MG63 (cell line): ENCODE measurements around the gene PPP1R9A. TPM values are rescaled to one million over a fixed set of nuclear protein-coding genes. Genes with fewer than 3 reads are reported as not detected.

Experiments
- DNase-seq: peaks from one replicate; pipeline ENCODE4 v3.0.0-alpha.2; 2020
- H3K27me3 ChIP-seq: fragments of 250-450 bp; sonication (Bioruptor Pico); 2 replicates; pipeline ENCODE4 v1.5.1; 2020; ENCODE audit warnings: mild to moderate bottlenecking, moderate library complexity
- H3K36me3 ChIP-seq: fragments of 250-450 bp; sonication (Bioruptor Pico); 2 replicates; pipeline ENCODE4 v1.5.1; 2020; ENCODE audit warnings: mild to moderate bottlenecking, moderate library complexity
- H3K4me3 ChIP-seq: fragments of 250-450 bp; sonication (Bioruptor Pico); 2 replicates; pipeline ENCODE4 v1.5.1; 2020; ENCODE audit warnings: mild to moderate bottlenecking, moderate library complexity
- H3K9me3 ChIP-seq: fragments of 250-450 bp; sonication (Bioruptor Pico); 2 replicates; pipeline ENCODE4 v1.5.1; 2020; ENCODE audit warnings: mild to moderate bottlenecking, moderate library complexity
- total RNA-seq: library from RNA; depleted of rRNA; stranded (reverse); fragments of >200 nt; shearing (Covaris generic); gene quantifications from 2 replicates; pipeline ENCODE4 v1.2.3, GENCODE V29; 2014; ENCODE audit warnings: low replicate concordance

PPP1R9A gene
- total RNA-seq, 1 experiment from 2014 or later = 1.7 TPM

- Histone ChIP-seq H3K4me3 (no peak overlapping the region), H3K36me3 (no peaks in the 10 kb centered on the region), H3K27me3 (no peaks in the 10 kb centered on the region), H3K9me3 (no peaks in the 10 kb centered on the region)
- DNase-seq = no peak
Observed at GRCh38 chr7:95169678-95170077, 262.3 kb downstream of the PPP1R9A start.

GRCh38 chr7:95172420-95172819 lies 265.0 kb downstream of the PPP1R9A start:
- no peaks in the 10 kb centered on the region for H3K9me3 ChIP-seq
- no peak for DNase-seq
- H3K27me3 ChIP-seq = no peaks in the 10 kb centered on the region
- H3K36me3 ChIP-seq = no peaks in the 10 kb centered on the region
- no peak overlapping the region for H3K4me3 ChIP-seq

GRCh38 chr7:95190515-95190914 lies 283.1 kb downstream of the PPP1R9A start:
- Histone ChIP-seq H3K9me3 (no peaks in the 10 kb centered on the region), H3K36me3 (no peaks in the 10 kb centered on the region), H3K27me3 (no peaks in the 10 kb centered on the region), H3K4me3 (no peak overlapping the region)
- no peak for DNase-seq

DNA sequence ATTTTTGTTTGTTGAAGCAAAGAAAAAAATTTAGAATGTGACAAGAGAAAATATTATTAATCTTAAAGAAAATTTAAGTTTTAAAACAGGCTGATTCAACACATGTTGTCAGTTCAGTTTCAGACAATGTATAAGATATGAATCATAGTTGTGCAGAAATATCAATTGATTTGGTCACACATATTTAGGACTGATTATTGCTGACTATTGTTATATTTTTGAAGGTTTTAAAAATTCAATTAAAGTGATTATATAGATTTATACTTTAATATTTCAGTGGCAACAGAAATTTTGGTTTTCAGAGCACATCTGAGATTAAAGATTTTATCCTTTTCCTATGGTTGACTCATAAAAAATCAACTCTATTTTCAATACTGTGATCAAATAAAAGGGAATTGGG lies 284.4 kb downstream of the PPP1R9A start:
- no peak for DNase-seq
- Histone ChIP-seq H3K4me3 (no peak overlapping the region), H3K36me3 (no peaks in the 10 kb centered on the region), H3K27me3 (no peaks in the 10 kb centered on the region), H3K9me3 (no peaks in the 10 kb centered on the region)

DNA sequence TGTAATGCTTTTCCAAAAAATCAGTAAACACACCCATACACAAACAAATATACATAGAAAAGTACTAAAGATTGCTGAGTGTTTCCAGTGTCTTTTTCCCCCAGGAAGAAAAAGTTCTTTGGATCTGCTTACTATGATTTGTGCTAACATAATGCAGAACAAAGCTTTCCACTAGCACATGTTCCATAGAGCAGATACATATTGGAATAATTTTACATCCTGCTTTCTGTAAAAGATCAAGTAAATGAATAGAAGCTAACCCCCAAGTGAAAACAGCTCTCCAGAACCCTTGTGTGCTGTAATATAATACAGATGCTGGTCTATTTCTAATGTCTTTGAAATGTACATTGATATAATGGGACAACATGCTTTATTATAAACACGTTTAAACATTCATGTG lies 291.5 kb downstream of the PPP1R9A start:
- Histone ChIP-seq H3K9me3 (no peaks in the 10 kb centered on the region), H3K36me3 (no peaks in the 10 kb centered on the region), H3K27me3 (no peaks in the 10 kb centered on the region), H3K4me3 (no peak overlapping the region)
- DNase-seq = no peak

GRCh38 chr7:95199779-95200558 lies 292.6 kb downstream of the PPP1R9A start:
- H3K27me3 ChIP-seq = no peaks in the 10 kb centered on the region
- no peaks in the 10 kb centered on the region for H3K9me3 ChIP-seq
- H3K36me3 ChIP-seq = no peaks in the 10 kb centered on the region
- H3K4me3 ChIP-seq = no peak overlapping the region
- DNase-seq = no peak

GRCh38 chr7:95200741-95201140 lies 293.3 kb downstream of the PPP1R9A start:
- DNase-seq = no peak
- no peaks in the 10 kb centered on the region for H3K27me3 ChIP-seq
- no peak overlapping the region for H3K4me3 ChIP-seq
- H3K36me3 ChIP-seq = no peaks in the 10 kb centered on the region
- no peaks in the 10 kb centered on the region for H3K9me3 ChIP-seq

DNA sequence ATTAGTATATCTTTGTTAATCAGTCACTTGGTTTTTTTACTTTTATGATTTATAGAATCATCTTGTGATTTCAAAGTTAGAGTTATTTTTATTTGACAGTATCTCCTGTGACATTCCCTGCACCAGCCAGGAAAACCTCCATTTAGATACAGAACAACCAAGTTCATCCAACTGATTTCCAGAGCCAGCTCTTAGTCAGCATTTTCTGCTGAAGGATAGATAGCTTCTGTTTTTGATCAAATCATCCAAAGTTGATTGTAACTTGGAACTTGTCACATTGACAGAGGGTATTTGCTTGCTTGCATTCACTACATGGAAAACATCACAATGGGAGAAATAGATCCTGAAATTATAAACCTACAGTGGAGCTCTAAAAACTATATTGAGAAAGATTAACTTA lies 294.3 kb downstream of the PPP1R9A start:
- no peaks in the 10 kb centered on the region for H3K36me3 ChIP-seq
- no peaks in the 10 kb centered on the region for H3K9me3 ChIP-seq
- H3K27me3 ChIP-seq = no peaks in the 10 kb centered on the region
- no peak overlapping the region for H3K4me3 ChIP-seq
- DNase-seq = no peak

DNA sequence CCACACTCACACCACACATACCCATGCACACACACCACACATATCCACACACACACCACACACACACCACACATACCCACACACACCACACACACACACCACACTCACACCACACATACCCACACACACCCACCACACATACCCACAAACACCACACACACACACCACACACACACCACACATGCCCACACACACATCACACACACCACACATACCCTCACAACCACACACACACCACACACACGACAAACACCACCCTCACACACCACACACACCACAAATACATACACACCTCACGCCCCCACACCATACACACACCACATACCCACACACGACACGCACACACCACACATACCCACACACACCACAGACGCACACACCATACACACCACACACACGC lies 297.2 kb downstream of the PPP1R9A start:
- no peak overlapping the region for H3K4me3 ChIP-seq
- no peaks in the 10 kb centered on the region for H3K9me3 ChIP-seq
- no peaks in the 10 kb centered on the region for H3K27me3 ChIP-seq
- H3K36me3 ChIP-seq = no peaks in the 10 kb centered on the region
- no peak for DNase-seq

DNA sequence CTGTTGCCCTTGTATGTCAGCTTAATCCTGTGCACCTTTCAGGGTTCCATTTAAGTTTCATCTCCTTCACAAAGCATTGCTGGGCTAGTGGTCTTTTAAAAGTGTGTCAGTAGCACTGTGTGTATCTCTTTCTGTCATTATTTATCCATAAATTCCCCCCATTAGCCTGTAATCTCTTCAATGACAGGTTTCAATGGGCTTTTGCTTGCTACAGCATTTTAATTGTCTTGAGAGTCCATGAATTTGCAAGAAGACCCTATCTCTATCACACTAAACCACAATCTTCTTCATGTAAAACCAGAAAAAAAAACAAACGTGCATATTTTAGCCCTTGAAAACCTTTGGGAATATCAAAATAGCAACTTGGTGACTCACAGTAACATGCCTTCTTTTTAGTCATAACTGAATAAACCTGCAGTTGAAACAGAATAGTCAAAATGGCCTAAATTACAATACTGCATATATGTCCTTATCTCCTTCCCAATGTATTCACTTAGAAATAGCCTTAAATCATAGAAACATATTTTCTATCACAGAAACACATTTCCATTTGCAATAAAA lies 298.4 kb downstream of the PPP1R9A start:
- no peaks in the 10 kb centered on the region for H3K27me3 ChIP-seq
- H3K36me3 ChIP-seq = no peaks in the 10 kb centered on the region
- no peak for DNase-seq
- no peaks in the 10 kb centered on the region for H3K9me3 ChIP-seq
- H3K4me3 ChIP-seq = no peak overlapping the region

DNA sequence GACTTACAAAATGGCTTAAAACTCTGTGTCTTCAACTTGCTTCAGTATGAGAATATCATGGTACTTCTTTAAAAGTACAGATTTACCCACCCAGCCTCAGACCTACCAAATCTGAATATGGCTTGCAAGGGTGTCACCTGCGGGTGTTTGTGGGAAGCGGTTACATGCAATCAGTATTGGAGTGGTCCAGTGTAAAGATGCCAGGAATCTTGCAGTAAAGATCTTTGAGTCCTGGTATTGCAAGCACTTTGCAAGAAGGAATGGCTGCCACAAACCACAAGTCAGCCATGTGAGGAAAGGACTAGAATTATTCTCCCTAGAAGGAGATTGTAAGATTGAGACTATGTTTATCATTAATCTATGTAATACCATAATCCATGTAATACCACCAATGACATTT lies 301.9 kb downstream of the PPP1R9A start:
- Histone ChIP-seq H3K4me3 (no peak overlapping the region), H3K36me3 (no peaks in the 10 kb centered on the region), H3K27me3 (no peaks in the 10 kb centered on the region), H3K9me3 (no peaks in the 10 kb centered on the region)
- DNase-seq = no peak

- Histone ChIP-seq H3K9me3 (no peaks in the 10 kb centered on the region), H3K36me3 (no peaks in the 10 kb centered on the region), H3K4me3 (no peak overlapping the region), H3K27me3 (no peaks in the 10 kb centered on the region)
- DNase-seq = no peak
Observed at GRCh38 chr7:95209788-95210187, 302.4 kb downstream of the PPP1R9A start.

GRCh38 chr7:95213148-95213547 lies 305.8 kb downstream of the PPP1R9A start:
- Histone ChIP-seq H3K36me3 (no peaks in the 10 kb centered on the region), H3K9me3 (no peaks in the 10 kb centered on the region), H3K4me3 (no peak overlapping the region), H3K27me3 (no peaks in the 10 kb centered on the region)
- no peak for DNase-seq

GRCh38 chr7:95213809-95214492 lies 306.6 kb downstream of the PPP1R9A start:
- DNase-seq = peak; percentile 95
- H3K36me3 ChIP-seq = no peaks in the 10 kb centered on the region
- H3K4me3 ChIP-seq = no peak overlapping the region
- no peaks in the 10 kb centered on the region for H3K27me3 ChIP-seq
- H3K9me3 ChIP-seq = no peaks in the 10 kb centered on the region

DNA sequence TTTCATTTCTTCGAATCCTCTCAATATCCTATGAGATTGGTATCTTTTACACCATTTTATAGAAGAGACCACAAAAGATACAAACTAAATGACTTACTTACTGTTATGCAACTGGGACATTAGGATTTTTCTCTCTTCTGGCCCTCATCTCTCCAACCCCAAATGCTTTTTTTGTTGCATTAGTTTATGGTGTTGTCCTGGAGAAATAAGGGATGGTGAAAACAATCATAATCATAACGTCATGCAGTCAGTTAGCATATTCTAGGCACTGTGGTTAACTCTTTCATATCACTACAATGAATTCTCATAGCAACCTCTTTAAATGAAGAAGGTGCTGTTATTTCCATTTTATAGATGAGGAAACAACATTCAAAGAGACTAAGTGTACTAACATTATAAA lies 312.3 kb downstream of the PPP1R9A start:
- H3K4me3 ChIP-seq = no peak overlapping the region

DNA sequence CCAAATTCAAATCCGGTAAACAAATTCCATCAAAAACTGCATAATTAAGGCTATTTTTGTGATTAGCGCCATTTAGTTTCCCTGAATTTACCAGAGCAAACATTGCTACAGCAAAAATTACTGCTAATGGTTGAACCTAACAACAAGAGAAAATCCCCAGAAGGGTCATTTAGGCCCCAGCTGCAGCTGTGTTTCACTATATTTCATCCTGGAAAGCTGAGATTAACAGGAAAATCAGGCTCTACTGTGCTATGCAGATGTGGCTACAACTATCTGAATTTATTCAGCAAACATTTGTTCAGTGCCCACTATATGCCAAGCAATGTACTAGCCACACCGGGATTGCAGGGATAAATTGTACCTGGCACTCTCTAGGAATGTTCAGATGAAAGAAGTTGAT lies 312.9 kb downstream of the PPP1R9A start:
- Histone ChIP-seq H3K4me3 (no peak overlapping the region), H3K27me3 (no peaks in the 10 kb centered on the region), H3K36me3 (no peaks in the 10 kb centered on the region), H3K9me3 (no peaks in the 10 kb centered on the region)
- DNase-seq = no peak

More for the DNA sequence above, 312.3 kb downstream of the PPP1R9A start:
- Histone ChIP-seq H3K36me3 (no peaks in the 10 kb centered on the region), H3K9me3 (no peaks in the 10 kb centered on the region), H3K27me3 (no peaks in the 10 kb centered on the region)
- DNase-seq = no peak

- DNase-seq = no peak
Observed at GRCh38 chr7:95225301-95225700, 317.9 kb downstream of the PPP1R9A start.

GRCh38 chr7:95229301-95229700 lies 321.9 kb downstream of the PPP1R9A start:
- H3K4me3 ChIP-seq = no peak overlapping the region
- H3K36me3 ChIP-seq = no peaks in the 10 kb centered on the region
- no peaks in the 10 kb centered on the region for H3K9me3 ChIP-seq
- no peak for DNase-seq
- no peaks in the 10 kb centered on the region for H3K27me3 ChIP-seq

More at GRCh38 chr7:95225301-95225700, 317.9 kb downstream of the PPP1R9A start:
- Histone ChIP-seq H3K27me3 (no peaks in the 10 kb centered on the region), H3K36me3 (no peaks in the 10 kb centered on the region), H3K9me3 (no peaks in the 10 kb centered on the region), H3K4me3 (no peak overlapping the region)
